OCI-LY1 (cell line): ENCODE measurements around the gene KCNMA1.

Experiments
- H2AFZ ChIP-seq: fragments of 200-600 bp; sonication (generic), shearing (Covaris generic); 2 replicates; pipeline ENCODE4 v1.6.0; 2014; ENCODE audit warnings: antibody characterized with exemption, mild to moderate bottlenecking, low read length
- H3F3A ChIP-seq: fragments of 200-600 bp; sonication (generic), shearing (Covaris generic); 2 replicates; pipeline ENCODE4 v1.6.0; 2014; ENCODE audit warnings: mild to moderate bottlenecking, antibody characterized with exemption, low read length, moderate library complexity; ENCODE audit not compliant: insufficient read depth
- H3K27ac ChIP-seq: fragments of 200-600 bp; sonication (generic); 2 replicates; pipeline ENCODE4 v1.5.1; 2014; ENCODE audit warnings: low read length, mixed run types, mild to moderate bottlenecking, low read depth; ENCODE audit not compliant: poor library complexity, severe bottlenecking
- H3K27me3 ChIP-seq: fragments of 200-600 bp; sonication (generic); 2 replicates; pipeline ENCODE4 v1.6.0; 2014; ENCODE audit warnings: antibody characterized with exemption, mild to moderate bottlenecking, low read length, moderate library complexity; ENCODE audit not compliant: insufficient read depth
- H3K36me3 ChIP-seq: fragments of 200-600 bp; sonication (generic); 2 replicates; pipeline ENCODE4 v1.6.1; 2014; ENCODE audit warnings: mild to moderate bottlenecking, antibody characterized with exemption, low read length, moderate library complexity, mixed read lengths; ENCODE audit not compliant: insufficient read depth
- H3K4me1 ChIP-seq: fragments of 200-600 bp; sonication (generic); 2 replicates; pipeline ENCODE4 v1.5.1; 2014; ENCODE audit warnings: mild to moderate bottlenecking, low read length, moderate library complexity; ENCODE audit not compliant: insufficient read depth, severe bottlenecking
- H3K4me2 ChIP-seq: fragments of 200-600 bp; sonication (generic), shearing (Covaris generic); 2 replicates; pipeline ENCODE4 v1.6.1; 2014; ENCODE audit warnings: low read length
- H3K4me3 ChIP-seq: fragments of 200-600 bp; sonication (generic); 2 replicates; pipeline ENCODE4 v1.5.1; 2014; ENCODE audit warnings: low read length, low read depth, mild to moderate bottlenecking, mixed read lengths; ENCODE audit not compliant: poor library complexity, severe bottlenecking
- H3K79me2 ChIP-seq: fragments of 200-600 bp; shearing (Covaris generic); 2 replicates; pipeline ENCODE4 v1.6.1; 2016; ENCODE audit warnings: mixed run types, low read length, mixed read lengths; ENCODE audit not compliant: insufficient read depth
- H3K9ac ChIP-seq: fragments of 200-600 bp; sonication (generic), shearing (Covaris generic); 2 replicates; pipeline ENCODE4 v1.6.1; 2014; ENCODE audit warnings: mild to moderate bottlenecking, low read length, mixed read lengths
- H3K9me2 ChIP-seq: fragments of 200-600 bp; sonication (generic), shearing (Covaris generic); 2 replicates; pipeline ENCODE4 v1.6.1; 2014; ENCODE audit warnings: low read depth, mild to moderate bottlenecking, low read length, mixed read lengths
- H3K9me3 ChIP-seq: fragments of 200-600 bp; shearing (Covaris generic); 2 replicates; pipeline ENCODE4 v1.6.1; 2014; ENCODE audit warnings: low read length, mixed read lengths
- H4K20me1 ChIP-seq: fragments of 200-600 bp; sonication (generic), shearing (Covaris generic); 2 replicates; pipeline ENCODE4 v1.6.0; 2016; ENCODE audit warnings: mild to moderate bottlenecking, low read length; ENCODE audit not compliant: insufficient read depth
- EZH2 ChIP-seq: fragments of 200-600 bp; sonication (generic), shearing (Covaris generic); IDR thresholded peaks from 2 replicates; pipeline ENCODE4 v1.8.0; 2017; ENCODE audit warnings: borderline replicate concordance, mixed run types, mild to moderate bottlenecking, antibody characterized with exemption, low read length, moderate library complexity, mixed read lengths
- TF ChIP-seq, protein P1 (sequence below): fragments of 200-600 bp; sonication (generic), shearing (Covaris generic); IDR thresholded peaks from 2 replicates; pipeline ENCODE4 v1.5.1; 2017; ENCODE audit warnings: mild to moderate bottlenecking, antibody characterized with exemption, low read length, moderate library complexity, mixed read lengths

KCNMA1 gene

GRCh38 chr10:77338143-77338542 is 299.5 kb downstream of the KCNMA1 start:
- Histone ChIP-seq H3K36me3 (no peaks in the 10 kb centered on the region), H3F3A (no peaks in the 10 kb centered on the region), H3K79me2 (no peaks in the 10 kb centered on the region), H3K9me2 (no peaks in the 10 kb centered on the region), H3K4me1 (no peaks in the 10 kb centered on the region), H3K27ac (no peak overlapping the region), H4K20me1 (no peaks in the 10 kb centered on the region), H3K4me3 (no peak overlapping the region), H3K9ac (no peak overlapping the region), H2AFZ (no peak overlapping the region), H3K27me3 (no peaks in the 10 kb centered on the region), H3K9me3 (no peaks in the 10 kb centered on the region), H3K4me2 (no peak overlapping the region)
- no peak for TF ChIP-seq EZH2
- TF ChIP-seq, protein P1, sequence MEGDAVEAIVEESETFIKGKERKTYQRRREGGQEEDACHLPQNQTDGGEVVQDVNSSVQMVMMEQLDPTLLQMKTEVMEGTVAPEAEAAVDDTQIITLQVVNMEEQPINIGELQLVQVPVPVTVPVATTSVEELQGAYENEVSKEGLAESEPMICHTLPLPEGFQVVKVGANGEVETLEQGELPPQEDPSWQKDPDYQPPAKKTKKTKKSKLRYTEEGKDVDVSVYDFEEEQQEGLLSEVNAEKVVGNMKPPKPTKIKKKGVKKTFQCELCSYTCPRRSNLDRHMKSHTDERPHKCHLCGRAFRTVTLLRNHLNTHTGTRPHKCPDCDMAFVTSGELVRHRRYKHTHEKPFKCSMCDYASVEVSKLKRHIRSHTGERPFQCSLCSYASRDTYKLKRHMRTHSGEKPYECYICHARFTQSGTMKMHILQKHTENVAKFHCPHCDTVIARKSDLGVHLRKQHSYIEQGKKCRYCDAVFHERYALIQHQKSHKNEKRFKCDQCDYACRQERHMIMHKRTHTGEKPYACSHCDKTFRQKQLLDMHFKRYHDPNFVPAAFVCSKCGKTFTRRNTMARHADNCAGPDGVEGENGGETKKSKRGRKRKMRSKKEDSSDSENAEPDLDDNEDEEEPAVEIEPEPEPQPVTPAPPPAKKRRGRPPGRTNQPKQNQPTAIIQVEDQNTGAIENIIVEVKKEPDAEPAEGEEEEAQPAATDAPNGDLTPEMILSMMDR: no peak

DNA sequence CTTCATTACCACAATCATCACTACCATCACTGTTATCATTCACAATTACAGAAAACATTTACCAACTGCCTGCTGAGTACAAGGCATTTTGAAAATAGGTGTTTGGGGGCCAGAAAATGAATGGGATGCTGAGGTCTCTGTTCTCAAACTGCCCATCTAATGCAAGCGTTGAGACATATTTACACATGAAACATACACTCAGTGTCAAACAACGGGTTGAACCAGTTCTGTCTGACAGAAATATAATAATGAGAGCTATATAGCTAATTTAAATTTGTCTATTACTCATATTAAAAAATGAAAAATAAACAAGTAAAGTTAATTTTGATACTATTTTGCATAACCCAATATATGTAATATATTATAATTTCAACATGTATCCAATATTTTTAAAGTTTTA is 303.1 kb downstream of the KCNMA1 start:
- Histone ChIP-seq H3K4me3 (no peak overlapping the region), H3K4me2 (no peak overlapping the region), H3K27ac (no peak overlapping the region), H3F3A (no peaks in the 10 kb centered on the region), H3K36me3 (no peaks in the 10 kb centered on the region), H3K27me3 (no peaks in the 10 kb centered on the region), H3K9me3 (no peaks in the 10 kb centered on the region), H4K20me1 (no peaks in the 10 kb centered on the region), H3K79me2 (no peaks in the 10 kb centered on the region), H3K9me2 (no peaks in the 10 kb centered on the region), H3K4me1 (no peaks in the 10 kb centered on the region), H2AFZ (no peak overlapping the region), H3K9ac (no peak overlapping the region)
- no peak for TF ChIP-seq EZH2
- TF ChIP-seq, protein P1: no peak

GRCh38 chr10:77333610-77334340 is 303.8 kb downstream of the KCNMA1 start:
- Histone ChIP-seq H3K4me2 (no peak overlapping the region), H2AFZ (no peak overlapping the region), H3K27me3 (no peaks in the 10 kb centered on the region), H3K27ac (no peak overlapping the region), H3K9me2 (no peaks in the 10 kb centered on the region), H3K36me3 (no peaks in the 10 kb centered on the region), H3K4me1 (no peaks in the 10 kb centered on the region), H3K4me3 (no peak overlapping the region), H3F3A (no peaks in the 10 kb centered on the region), H4K20me1 (no peaks in the 10 kb centered on the region), H3K9ac (no peak overlapping the region), H3K79me2 (no peaks in the 10 kb centered on the region), H3K9me3 (no peaks in the 10 kb centered on the region)
- TF ChIP-seq EZH2: no peak
- TF ChIP-seq, protein P1: no peak
